Breast epithelium (tissue), 3 donors: ENCODE results near the gene EIF5A2.

Source experiments
- CTCF ChIP-seq, 3 donors: fragments of 450-650 bp; IDR thresholded peaks; one replicate each; pipeline ENCODE4 v1.5.1; 2016 to 2017; ENCODE audit warnings: antibody characterized with exemption in 3 of 3, mild to moderate bottlenecking in 3 of 3, moderate library complexity in 3 of 3
- POLR2A ChIP-seq: fragments of 450-650 bp; IDR thresholded peaks from one replicate; pipeline ENCODE4 v1.6.1; 2016; ENCODE audit warnings: antibody characterized with exemption, mild to moderate bottlenecking, moderate library complexity
- POLR2AphosphoS5 ChIP-seq, 3 donors: sonication (generic); formaldehyde crosslinking; IDR thresholded peaks; one replicate each; pipeline ENCODE4 v1.6.1; 2017; ENCODE audit warnings: antibody characterized with exemption in 3 of 3

GRCh38 chr3:170848292-170848917 lies 60.0 kb downstream of the EIF5A2 start:
- TF ChIP-seq CTCF (IDR thresholded peaks at IDR 0.05) = no peak
- TF ChIP-seq POLR2AphosphoS5 (IDR thresholded peaks at IDR 0.05) = no peak
- TF ChIP-seq POLR2A = no peak
